ENCODE measurements around the gene ALCAM.
"Not testable (repeated sequence)": the region's sequence is repeated elsewhere in the genome, so short reads cannot be mapped to it uniquely, and the experiment has no call there.

The ALCAM gene

GRCh38 chr3:105392598-105392997 is 25.9 kb downstream of the ALCAM start:
- not testable (repeated sequence) for DNase-seq

- no peak for DNase-seq
Measured at GRCh38 chr3:105394177-105394576, 27.5 kb downstream of the ALCAM start.

- no peak for DNase-seq
Measured at GRCh38 chr3:105397974-105398373, 31.3 kb downstream of the ALCAM start.

GRCh38 chr3:105398437-105398836 is 31.7 kb downstream of the ALCAM start:
- DNase-seq: no peak

- DNase-seq: no peak
Measured at GRCh38 chr3:105399062-105399461, 32.4 kb downstream of the ALCAM start.

GRCh38 chr3:105399611-105400010 is 32.9 kb downstream of the ALCAM start:
- no peak for DNase-seq

GRCh38 chr3:105401254-105401653 is 34.5 kb downstream of the ALCAM start:
- no peak for DNase-seq

- no peak for DNase-seq
Measured at GRCh38 chr3:105401691-105402149, 35.0 kb downstream of the ALCAM start.

- no peak for DNase-seq
Measured at GRCh38 chr3:105402287-105402801, 35.6 kb downstream of the ALCAM start.

- not testable (repeated sequence) for DNase-seq
Measured at GRCh38 chr3:105403034-105403433, 36.3 kb downstream of the ALCAM start.

- no peak for DNase-seq
Measured at GRCh38 chr3:105406268-105406667, 39.6 kb downstream of the ALCAM start.

- DNase-seq: no peak
Measured at GRCh38 chr3:105409364-105409763, 42.7 kb downstream of the ALCAM start.

- DNase-seq: no peak
Measured at GRCh38 chr3:105413343-105413887, 46.7 kb downstream of the ALCAM start.

- DNase-seq: no peak
Measured at GRCh38 chr3:105414841-105415240, 48.1 kb downstream of the ALCAM start.

- DNase-seq: no peak
Measured at GRCh38 chr3:105415951-105416350, 49.2 kb downstream of the ALCAM start.

GRCh38 chr3:105417525-105418289 is 51.0 kb downstream of the ALCAM start:
- DNase-seq: no peak

GRCh38 chr3:105422645-105423044 is 55.9 kb downstream of the ALCAM start:
- DNase-seq: no peak

GRCh38 chr3:105423397-105423796 is 56.7 kb downstream of the ALCAM start:
- DNase-seq: no peak

GRCh38 chr3:105424412-105425152 is 57.9 kb downstream of the ALCAM start:
- DNase-seq: no peak

- no peak for DNase-seq
Measured at GRCh38 chr3:105425153-105425502, 58.4 kb downstream of the ALCAM start.

- DNase-seq: no peak
Measured at GRCh38 chr3:105427332-105427731, 60.6 kb downstream of the ALCAM start.

GRCh38 chr3:105429034-105429762 is 62.5 kb downstream of the ALCAM start:
- no peak for DNase-seq

GRCh38 chr3:105430455-105430854 is 63.7 kb downstream of the ALCAM start:
- DNase-seq: no peak
